IMR-90 (cell line): ENCODE data around the gene POLR2E. TPM values are rescaled to one million over a fixed set of nuclear protein-coding genes. Genes with fewer than 3 reads are reported as not detected.
A peak's percentile ranks its signal among the peaks of the same experiment; 100 is the strongest.

Source experiments
- ATAC-seq: fragments of 200-7000 bp; cut with Tn5 transposase; 2 replicates; pipeline ENCODE4 v1.9.1; 2020; ENCODE audit warnings: low read depth, mild to moderate bottlenecking, moderate library complexity
- BruUV-seq: library from RNA; stranded (reverse); fragments of 400-500 nt; replicated peaks from 2 replicates; lab custom pipeline; 2021; lab: Mats Ljungman, UMichigan
- CTCF ChIA-PET: fragments of 300-600 bp; formaldehyde crosslinking; extraction: SDS; loops from one replicate; lab custom pipeline; 2021; ENCODE audit warnings: antibody characterized with exemption; lab: Yijun Ruan, JAX
- POLR2A ChIA-PET: fragments of 300-600 bp; sonication (Branson Sonifier 250); formaldehyde crosslinking; loops from one replicate; lab custom pipeline; 2022; ENCODE audit warnings: antibody characterized with exemption; ENCODE audit not compliant: unreplicated experiment; lab: Charles Lee
- DNase-seq: peaks from one replicate; pipeline ENCODE4 v3.0.0; 2013
- H2AFZ ChIP-seq: replicated peaks from 2 replicates; pipeline ENCODE3; 2013; ENCODE audit warnings: low read length, mild to moderate bottlenecking; ENCODE audit not compliant: poor library complexity
- H2AK5ac ChIP-seq: 2 replicates; pipeline ENCODE4 v1.6.1; 2013; ENCODE audit warnings: low read depth, low read length, inconsistent platforms
- H2AK9ac ChIP-seq: replicated peaks from 2 replicates; pipeline ENCODE3; 2013; ENCODE audit warnings: mild to moderate bottlenecking, low read depth, low read length, moderate library complexity; ENCODE audit not compliant: poor library complexity
- H2BK120ac ChIP-seq: 2 replicates; pipeline ENCODE4 v1.6.1; 2013; ENCODE audit warnings: low read depth, low read length, inconsistent platforms
- H2BK15ac ChIP-seq: 3 replicates; pipeline ENCODE4 v1.6.1; 2013; ENCODE audit warnings: low read depth, low read length, inconsistent platforms
- H2BK20ac ChIP-seq: 2 replicates; pipeline ENCODE4 v1.6.1; 2013; ENCODE audit warnings: low read depth, mild to moderate bottlenecking, inconsistent platforms, low read length, moderate library complexity
- H2BK5ac ChIP-seq: 2 replicates; pipeline ENCODE4 v1.6.1; 2013; ENCODE audit warnings: mild to moderate bottlenecking, low read depth, low read length, inconsistent platforms; ENCODE audit not compliant: poor library complexity, severe bottlenecking
- H3K14ac ChIP-seq: replicated peaks from 2 replicates; pipeline ENCODE4 v1.6.1; 2013; ENCODE audit warnings: low read depth, low read length, inconsistent platforms
- H3K18ac ChIP-seq: 2 replicates; pipeline ENCODE4 v1.6.1; 2013; ENCODE audit warnings: low read depth, low read length, control low read depth
- H3K23ac ChIP-seq: 2 replicates; pipeline ENCODE4 v1.6.1; 2013; ENCODE audit warnings: low read depth, low read length, inconsistent platforms
- H3K27ac ChIP-seq: 2 replicates; pipeline ENCODE4 v1.5.1; 2013; ENCODE audit warnings: mild to moderate bottlenecking, control low read depth, low read length; ENCODE audit not compliant: insufficient read depth
- H3K27me3 ChIP-seq: 2 replicates; pipeline ENCODE4 v1.6.1; 2013; ENCODE audit warnings: low read length; ENCODE audit not compliant: control insufficient read depth, insufficient read depth
- H3K36me3 ChIP-seq: 2 replicates; pipeline ENCODE4 v1.6.1; 2013; ENCODE audit warnings: low read length, mixed read lengths; ENCODE audit not compliant: control insufficient read depth, insufficient read depth
- H3K4ac ChIP-seq: 2 replicates; pipeline ENCODE4 v1.6.1; 2013; ENCODE audit warnings: low read depth, low read length, inconsistent platforms
- H3K4me1 ChIP-seq: 2 replicates; pipeline ENCODE4 v1.6.1; 2013; ENCODE audit warnings: low read length, mixed read lengths; ENCODE audit not compliant: control insufficient read depth, insufficient read depth
- H3K4me2 ChIP-seq: 2 replicates; pipeline ENCODE4 v1.6.1; 2013; ENCODE audit warnings: low read depth, mild to moderate bottlenecking, control low read depth, low read length, moderate library complexity
- H3K4me3 ChIP-seq: 2 replicates; pipeline ENCODE4 v1.5.1; 2013; ENCODE audit warnings: low read depth, mild to moderate bottlenecking, control low read depth, low read length, moderate library complexity; ENCODE audit not compliant: insufficient read depth
- H3K56ac ChIP-seq: 2 replicates; pipeline ENCODE4 v1.6.1; 2013; ENCODE audit warnings: low read length, inconsistent platforms; ENCODE audit not compliant: insufficient read depth; ENCODE audit errors: extremely low read depth
- H3K79me1 ChIP-seq, 2 experiments: 2 replicates each; pipeline ENCODE4 v1.6.1; 2013; ENCODE audit warnings: low read length in 2 of 2, inconsistent platforms in 1 of 2, low read depth in 1 of 2
- H3K9ac ChIP-seq: 2 replicates; pipeline ENCODE4 v1.6.1; 2013; ENCODE audit warnings: low read depth, low read length, control low read depth
- H3K9me1 ChIP-seq: 2 replicates; pipeline ENCODE4 v1.6.1; 2013; ENCODE audit warnings: low read length, inconsistent platforms; ENCODE audit not compliant: insufficient read depth
- H3K9me3 ChIP-seq: 2 replicates; pipeline ENCODE4 v1.6.1; 2013; ENCODE audit warnings: low read length; ENCODE audit not compliant: control insufficient read depth, insufficient read depth
- H4K20me1 ChIP-seq: 2 replicates; pipeline ENCODE4 v1.6.1; 2013; ENCODE audit warnings: low read length, inconsistent platforms; ENCODE audit not compliant: insufficient read depth
- H4K5ac ChIP-seq: 2 replicates; pipeline ENCODE4 v1.6.1; 2013; ENCODE audit warnings: mild to moderate bottlenecking, low read depth, low read length, control low read depth
- H4K8ac ChIP-seq, 2 experiments: 2 replicates each; pipeline ENCODE4 v1.6.1; 2013; ENCODE audit warnings: low read depth in 2 of 2, low read length in 2 of 2, control low read depth in 1 of 2, inconsistent platforms in 1 of 2
- H4K91ac ChIP-seq: 2 replicates; pipeline ENCODE4 v1.6.1; 2013; ENCODE audit warnings: low read depth, low read length, inconsistent platforms; ENCODE audit not compliant: insufficient read depth
- BHLHE40 ChIP-seq: fragments of 150-350 bp; IDR thresholded peaks from 2 replicates; pipeline ENCODE4 v1.6.1; 2016; ENCODE audit warnings: mild to moderate bottlenecking, low read depth, low read length
- CEBPB ChIP-seq: IDR thresholded peaks from 2 replicates; pipeline ENCODE4 v1.6.1; 2012; ENCODE audit warnings: low read depth, low read length, improper control_type of control experiment
- CHD1 ChIP-seq: IDR thresholded peaks from 2 replicates; pipeline ENCODE4 v1.6.1; 2012; ENCODE audit warnings: low read depth, low read length, improper control_type of control experiment
- CTCF ChIP-seq: conservative IDR thresholded peaks from 2 replicates; pipeline ENCODE4 v1.5.1; 2012; ENCODE audit warnings: mild to moderate bottlenecking, low read depth, low read length, improper control_type of control experiment
- ELK1 ChIP-seq: fragments of 150-350 bp; IDR thresholded peaks from 2 replicates; pipeline ENCODE4 v1.6.1; 2016; ENCODE audit warnings: low read depth, mild to moderate bottlenecking, low read length, moderate library complexity, borderline replicate concordance
- FOS ChIP-seq: fragments of 150-350 bp; IDR thresholded peaks from 2 replicates; pipeline ENCODE4 v1.6.1; 2016; ENCODE audit warnings: low read depth, low read length
- MAFK ChIP-seq: IDR thresholded peaks from 2 replicates; pipeline ENCODE4 v1.6.1; 2012; ENCODE audit warnings: low read depth, low read length, improper control_type of control experiment
- MAZ ChIP-seq: IDR thresholded peaks from 2 replicates; pipeline ENCODE4 v1.6.1; 2012; ENCODE audit warnings: low read depth, mild to moderate bottlenecking, low read length, improper control_type of control experiment, moderate library complexity, borderline replicate concordance
- MXI1 ChIP-seq: IDR thresholded peaks from 2 replicates; pipeline ENCODE4 v1.6.1; 2012; ENCODE audit warnings: low read depth, mild to moderate bottlenecking, low read length, moderate library complexity, borderline replicate concordance
- NFE2L2 ChIP-seq: fragments of 150-350 bp; IDR thresholded peaks from 2 replicates; pipeline ENCODE4 v1.6.1; 2016; ENCODE audit warnings: low read depth, mild to moderate bottlenecking, low read length
- POLR2A ChIP-seq: IDR thresholded peaks from 2 replicates; pipeline ENCODE4 v1.6.1; 2012; ENCODE audit warnings: mild to moderate bottlenecking, low read depth, low read length
- RAD21 ChIP-seq: IDR thresholded peaks from 2 replicates; pipeline ENCODE4 v1.6.1; 2012; ENCODE audit warnings: low read length, improper control_type of control experiment
- RFX5 ChIP-seq: IDR thresholded peaks from 2 replicates; pipeline ENCODE4 v1.8.0; 2012; ENCODE audit warnings: low read depth, mild to moderate bottlenecking, low read length, moderate library complexity
- SMC3 ChIP-seq: fragments of 150-350 bp; IDR thresholded peaks from 2 replicates; pipeline ENCODE4 v1.6.1; 2016; ENCODE audit warnings: low read depth, mild to moderate bottlenecking, antibody characterized with exemption, low read length, moderate library complexity
- USF2 ChIP-seq: fragments of 150-350 bp; IDR thresholded peaks from 2 replicates; pipeline ENCODE4 v1.6.1; 2017; ENCODE audit warnings: mild to moderate bottlenecking, antibody characterized with exemption, low read length, low read depth
- WGBS, 2 experiments: methylation state at CpG; one replicate each; pipeline versions ENCODE4 v1.1.5 to v1.1.7; 2013; ENCODE audit warnings: missing lambda C conversion rate in 2 of 2; ENCODE audit not compliant: insufficient read length in 1 of 2; ENCODE audit errors: extremely low coverage in 2 of 2; 5-methylcytosine and 5-hydroxymethylcytosine counted together
- dilution Hi-C: fragments of 300-500 bp; cut with HindIII; formaldehyde crosslinking; loops from one replicate; pipeline ENCODE4 v1.14.3; 2018; ENCODE audit warnings: low sequenced_read_pairs; ENCODE audit not compliant: unreplicated experiment
- in situ Hi-C: fragments of 300-500 bp; cut with MboI; formaldehyde crosslinking; loops from 3 replicates; pipeline ENCODE4 v1.14.3; 2019; ENCODE audit warnings: low sequenced_read_pairs, inconsistent platforms, mixed read lengths
- intact Hi-C: fragments of 100-400 bp; cut with micrococcal nuclease; formaldehyde crosslinking; loops from 2 replicates; pipeline ENCODE4 v1.10.0; 2022
- polyA plus RNA-seq, 3 experiments: library from polyadenylated mRNA; depleted of rRNA; stranded (reverse); fragments of >200 nt; gene quantifications; 2 replicates each; pipeline ENCODE4 v1.2.3, GENCODE V29; 2012; ENCODE audit warnings: low replicate concordance in 1 of 3
- total RNA-seq: library from RNA; depleted of rRNA; stranded (reverse); fragments of >200 nt; gene quantifications from 2 replicates; pipeline ENCODE4 v1.2.3, GENCODE V29; 2012

The POLR2E gene
- total and polyA plus RNA-seq, 2 of the 4 experiments (the other 2 are of a cell fraction), result 294 to 391 TPM

GRCh38 chr19:1110809-1111640 lies 15.8 kb upstream of the POLR2E start:
- ATAC-seq (no peak), DNase-seq (no peak)
- no peak overlapping the region for H3K4me2 ChIP-seq
- H3K9me3 ChIP-seq, result no peaks in the 10 kb centered on the region
- BruUV-seq, result no TSS peak
- POLR2A ChIA-PET, result interaction anchor here (0.6 kb wide), 1 partner anchor 17 kb away, joined by 4 read pairs; no protein-coding TSS in a partner anchor
- intact Hi-C loops, result loop anchor here (5.0 kb wide), 1 partner anchor 81 kb away; no protein-coding TSS in a partner anchor
- no peak overlapping the region for H3K14ac ChIP-seq
- no peak overlapping the region for H2AFZ ChIP-seq
- H3K4me3 ChIP-seq, result no peak overlapping the region
- peaks cover 42% of the 10 kb centered on the region for H4K20me1 ChIP-seq
- H3K4ac ChIP-seq, result no peak overlapping the region
- no peak overlapping the region for H3K18ac ChIP-seq
- WGBS, 2 experiments, result 50% methylated on average over 2 of the region's 18 CpGs; no CpG with 5 or more reads in 1 of the 2 experiments
- no peak overlapping the region for H3K27ac ChIP-seq
- H2BK15ac ChIP-seq, result no peak overlapping the region
- no peaks in the 10 kb centered on the region for H3K9me1 ChIP-seq
- H2BK120ac ChIP-seq, result no peak overlapping the region
- H2AK9ac ChIP-seq, result peak overlapping the region; percentile 28
- H3K36me3 ChIP-seq, result peaks cover 78% of the 10 kb centered on the region
- H4K91ac ChIP-seq, result no peak overlapping the region
- H2AK5ac ChIP-seq, result no peak overlapping the region
- H4K5ac ChIP-seq, result no peak overlapping the region
- H3K23ac ChIP-seq, result no peak overlapping the region
- no peak overlapping the region for H2BK5ac ChIP-seq
- no peak overlapping the region for H3K56ac ChIP-seq
- CTCF ChIA-PET, result no interaction called here
- H3K27me3 ChIP-seq, result no peaks in the 10 kb centered on the region
- in situ Hi-C loops, result no loop called here
- H3K4me1 ChIP-seq, result peaks cover 11% of the 10 kb centered on the region
- H4K8ac ChIP-seq, result no peak overlapping the region
- H3K9ac ChIP-seq, result no peak overlapping the region
- H3K79me1 ChIP-seq, result peaks cover 3 to 31% of the 10 kb centered on the region in 2 experiments; a peak in 3 of 4 replicates
- no peak overlapping the region for H2BK20ac ChIP-seq
- dilution Hi-C loops, result no loop called here
- TF ChIP-seq USF2, result no peak
- TF ChIP-seq BHLHE40, result no peak
- TF ChIP-seq CEBPB, result no peak
- TF ChIP-seq RAD21, result no peak
- no peak for TF ChIP-seq CTCF
- TF ChIP-seq RFX5, result no peak
- TF ChIP-seq SMC3, result no peak
- no peak for TF ChIP-seq CHD1
- TF ChIP-seq MAZ, result no peak
- no peak for TF ChIP-seq FOS
- no peak for TF ChIP-seq MAFK
- no peak for TF ChIP-seq MXI1
- TF ChIP-seq NFE2L2, result no peak
- no peak for TF ChIP-seq ELK1
- no peak for TF ChIP-seq POLR2A
